VCaP (cell line): ENCODE results near the gene PLEKHG5.

Experiments
- H3K27ac ChIP-seq: fragments of 450-650 bp; 2 replicates; pipeline ENCODE4 v1.5.1; 2017
- TF ChIP-seq, protein P1 (sequence below): fragments of 450-650 bp; conservative IDR thresholded peaks from 2 replicates; pipeline ENCODE4 v1.5.1; 2017; ENCODE audit warnings: mild to moderate bottlenecking, moderate library complexity

PLEKHG5 gene

GRCh38 chr1:6489799-6490180, 1.7 kb downstream of the PLEKHG5 start:
- TF ChIP-seq, protein P1, sequence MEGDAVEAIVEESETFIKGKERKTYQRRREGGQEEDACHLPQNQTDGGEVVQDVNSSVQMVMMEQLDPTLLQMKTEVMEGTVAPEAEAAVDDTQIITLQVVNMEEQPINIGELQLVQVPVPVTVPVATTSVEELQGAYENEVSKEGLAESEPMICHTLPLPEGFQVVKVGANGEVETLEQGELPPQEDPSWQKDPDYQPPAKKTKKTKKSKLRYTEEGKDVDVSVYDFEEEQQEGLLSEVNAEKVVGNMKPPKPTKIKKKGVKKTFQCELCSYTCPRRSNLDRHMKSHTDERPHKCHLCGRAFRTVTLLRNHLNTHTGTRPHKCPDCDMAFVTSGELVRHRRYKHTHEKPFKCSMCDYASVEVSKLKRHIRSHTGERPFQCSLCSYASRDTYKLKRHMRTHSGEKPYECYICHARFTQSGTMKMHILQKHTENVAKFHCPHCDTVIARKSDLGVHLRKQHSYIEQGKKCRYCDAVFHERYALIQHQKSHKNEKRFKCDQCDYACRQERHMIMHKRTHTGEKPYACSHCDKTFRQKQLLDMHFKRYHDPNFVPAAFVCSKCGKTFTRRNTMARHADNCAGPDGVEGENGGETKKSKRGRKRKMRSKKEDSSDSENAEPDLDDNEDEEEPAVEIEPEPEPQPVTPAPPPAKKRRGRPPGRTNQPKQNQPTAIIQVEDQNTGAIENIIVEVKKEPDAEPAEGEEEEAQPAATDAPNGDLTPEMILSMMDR: peak; percentile 99
- H3K27ac ChIP-seq: peak overlapping the region; percentile 87; the same call in 1 of the 2 replicates

DNA sequence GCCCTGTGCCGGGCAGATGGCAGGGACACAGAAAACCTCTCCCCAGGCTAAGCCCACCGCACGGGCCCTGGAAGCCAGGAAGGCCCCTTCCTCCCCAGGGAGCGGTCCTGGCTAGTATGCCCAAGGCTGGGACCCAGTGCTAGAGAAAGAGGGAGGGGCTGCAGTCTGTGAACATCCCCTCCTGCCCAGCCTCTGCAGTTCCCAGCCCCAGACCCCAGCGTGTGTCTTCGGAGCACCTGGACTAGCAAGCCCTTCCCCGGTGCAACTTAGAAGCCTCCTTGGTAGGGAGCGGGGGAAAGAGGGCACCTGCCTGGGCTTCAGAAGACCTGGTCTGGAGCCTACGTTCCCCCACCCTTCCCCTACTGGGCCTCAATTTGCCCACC, 2.1 kb downstream of the PLEKHG5 start:
- no peak overlapping the region for H3K27ac ChIP-seq

DNA sequence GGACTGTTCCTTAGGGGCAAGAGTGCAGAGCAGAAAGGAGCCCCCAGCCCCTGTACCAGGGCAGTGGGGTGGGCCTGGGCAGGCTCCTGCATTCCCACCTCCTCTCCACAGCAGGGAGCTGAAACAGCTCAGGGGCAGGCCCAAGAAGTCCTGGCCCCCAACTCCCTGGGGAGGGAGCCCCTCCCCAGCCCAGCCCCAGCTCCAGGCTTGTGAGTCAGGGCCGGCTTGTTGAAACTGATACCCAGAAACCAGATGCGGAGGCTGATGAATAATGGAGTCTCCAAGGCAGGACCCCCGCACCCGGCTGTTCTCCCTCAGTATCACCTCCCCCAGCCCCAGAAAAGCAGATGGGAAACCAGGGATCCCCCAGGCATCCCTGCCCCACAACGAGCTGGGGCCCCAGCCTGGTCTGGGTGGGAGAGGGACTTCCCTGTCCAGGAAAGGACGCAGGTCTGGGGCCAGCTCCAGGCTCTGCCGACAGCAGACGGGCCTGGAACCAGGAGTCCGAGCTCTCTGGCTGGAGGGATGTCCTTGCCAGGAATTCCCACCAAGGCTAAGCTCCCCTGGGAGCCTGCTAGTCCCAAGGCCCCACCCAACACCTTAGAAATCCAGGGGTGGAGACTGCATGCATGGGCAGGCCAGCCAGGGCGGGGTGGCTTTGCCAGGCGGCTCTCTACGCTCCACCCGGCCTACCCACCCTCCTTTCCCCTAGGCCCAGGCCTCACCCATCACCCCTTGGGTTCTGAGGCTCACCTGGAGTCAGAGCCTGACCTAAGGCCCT, 2.7 kb downstream of the PLEKHG5 start:
- TF ChIP-seq, protein P1: no peak
- H3K27ac ChIP-seq: no peak overlapping the region

More for the DNA sequence above, 2.1 kb downstream of the PLEKHG5 start:
- TF ChIP-seq, protein P1: no peak

- TF ChIP-seq, protein P1: no peak
- H3K27ac ChIP-seq: no peak overlapping the region
Measured at GRCh38 chr1:6487804-6488484, 3.5 kb downstream of the PLEKHG5 start.

- TF ChIP-seq, protein P1: peak; percentile 95
- no peak overlapping the region for H3K27ac ChIP-seq
Measured at GRCh38 chr1:6486433-6487011, 4.9 kb downstream of the PLEKHG5 start.

DNA sequence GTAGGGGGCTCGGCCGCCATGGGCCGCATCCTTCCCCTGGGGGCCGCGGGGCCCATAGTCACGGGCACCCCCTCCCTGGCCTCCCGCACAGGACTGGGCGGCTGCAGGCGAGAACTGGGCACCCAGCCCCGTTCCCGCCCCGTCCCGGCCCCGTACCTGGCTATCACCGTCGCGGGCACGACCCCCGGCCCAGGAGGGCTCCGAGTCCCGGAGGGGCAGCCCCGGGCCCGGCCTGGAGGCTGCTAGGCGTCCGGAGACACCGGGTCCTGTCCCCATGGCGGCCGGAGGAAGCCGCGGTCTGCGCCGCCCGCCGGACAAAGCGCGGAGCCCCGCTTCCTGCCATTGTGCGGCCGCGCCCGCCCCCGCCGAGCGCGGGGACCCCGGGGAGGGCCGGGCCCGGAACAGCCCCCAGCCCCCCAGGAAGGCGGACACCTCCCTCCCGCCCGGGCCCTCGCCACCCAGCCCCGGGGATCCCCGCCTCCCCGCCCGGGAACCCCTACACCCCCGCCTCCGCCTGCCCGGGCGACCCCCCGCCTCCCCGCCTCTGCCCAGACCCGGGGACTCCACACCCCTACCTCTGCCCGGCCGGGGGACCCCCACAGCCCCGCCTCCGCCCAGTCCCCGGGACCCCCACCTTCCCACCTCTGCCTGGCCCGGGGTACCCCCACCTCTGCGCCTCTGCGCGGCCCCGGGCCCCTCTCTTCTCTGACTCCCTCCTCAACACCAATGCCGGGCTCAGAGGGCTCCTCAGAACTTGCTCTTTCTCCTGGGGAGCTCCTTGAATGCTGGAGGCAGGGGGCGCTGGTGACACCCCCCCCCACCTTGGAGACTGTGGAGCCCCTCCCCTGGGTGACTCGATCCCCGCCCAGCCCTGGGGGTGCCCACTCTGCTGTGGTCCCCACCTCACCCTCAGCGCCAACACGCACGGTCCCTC, 6.0 kb downstream of the PLEKHG5 start:
- TF ChIP-seq, protein P1: no peak
- H3K27ac ChIP-seq: peak overlapping the region; percentile 45; the same call in 1 of the 2 replicates
